DOHH2 (cell line): ENCODE results near the gene SYNE1.

Experiments
- H3F3A ChIP-seq: fragments of 200-600 bp; sonication (generic), shearing (Covaris generic); 2 replicates; pipeline ENCODE4 v1.6.0; 2016; ENCODE audit warnings: antibody characterized with exemption, mild to moderate bottlenecking; ENCODE audit not compliant: control insufficient read depth, insufficient read depth
- H3K27ac ChIP-seq: fragments of 200-600 bp; sonication (generic); 2 replicates; pipeline ENCODE4 v1.5.1; 2014; ENCODE audit warnings: low read depth, mild to moderate bottlenecking, low read length, moderate library complexity
- H3K27me3 ChIP-seq: fragments of 200-600 bp; sonication (generic); 2 replicates; pipeline ENCODE4 v1.6.1; 2014; ENCODE audit warnings: mild to moderate bottlenecking, low read length, mixed read lengths; ENCODE audit not compliant: control insufficient read depth
- H3K36me3 ChIP-seq: fragments of 200-600 bp; sonication (generic); 2 replicates; pipeline ENCODE4 v1.6.1; 2014; ENCODE audit warnings: mild to moderate bottlenecking, low read length, moderate library complexity, mixed read lengths; ENCODE audit not compliant: control insufficient read depth
- H3K4me1 ChIP-seq: fragments of 200-600 bp; sonication (generic); 2 replicates; pipeline ENCODE4 v1.6.1; 2014; ENCODE audit warnings: mild to moderate bottlenecking, low read length, mixed read lengths; ENCODE audit not compliant: control insufficient read depth
- H3K4me2 ChIP-seq: fragments of 200-600 bp; sonication (generic); 2 replicates; pipeline ENCODE4 v1.6.0; 2014; ENCODE audit warnings: mild to moderate bottlenecking, low read length, moderate library complexity
- H3K4me3 ChIP-seq: fragments of 200-600 bp; sonication (generic); 2 replicates; pipeline ENCODE4 v1.5.1; 2014; ENCODE audit warnings: mild to moderate bottlenecking, low read length, mixed read lengths
- H3K79me2 ChIP-seq: fragments of 200-600 bp; sonication (generic); 2 replicates; pipeline ENCODE4 v1.6.1; 2014; ENCODE audit warnings: mild to moderate bottlenecking, low read length, mixed read lengths; ENCODE audit not compliant: control insufficient read depth
- H3K9me2 ChIP-seq: fragments of 200-600 bp; sonication (generic); replicated peaks from 2 replicates; pipeline ENCODE4 v1.6.1; 2014; ENCODE audit warnings: mild to moderate bottlenecking, low read length, mixed read lengths; ENCODE audit not compliant: control insufficient read depth
- H3K9me3 ChIP-seq: fragments of 200-600 bp; sonication (generic); 2 replicates; pipeline ENCODE4 v1.6.1; 2014; ENCODE audit warnings: antibody characterized with exemption, low read length, mixed read lengths; ENCODE audit not compliant: control insufficient read depth, insufficient read depth
- H4K20me1 ChIP-seq: fragments of 200-600 bp; sonication (generic); 2 replicates; pipeline ENCODE4 v1.6.0; 2014; ENCODE audit warnings: low read depth, mild to moderate bottlenecking, antibody characterized with exemption, low read length, moderate library complexity; ENCODE audit not compliant: control insufficient read depth, insufficient read depth
- CTCF ChIP-seq: fragments of 200-600 bp; sonication (generic); IDR thresholded peaks from one replicate; pipeline ENCODE4 v1.5.1; 2014; ENCODE audit warnings: antibody characterized with exemption, mild to moderate bottlenecking, low read depth, low read length; ENCODE audit not compliant: poor library complexity, severe bottlenecking
- EZH2phosphoT487 ChIP-seq: fragments of 200-600 bp; sonication (generic); IDR thresholded peaks from 2 replicates; pipeline ENCODE4 v1.6.1; 2017; ENCODE audit warnings: borderline replicate concordance, mild to moderate bottlenecking, antibody characterized with exemption, low read length, moderate library complexity, mixed read lengths

Gene SYNE1

GRCh38 chr6:152632121-152632782, 4.9 kb downstream of the SYNE1 start:
- no peaks in the 10 kb centered on the region for H3K79me2 ChIP-seq
- no peaks in the 10 kb centered on the region for H3K9me3 ChIP-seq
- no peak overlapping the region for H3K27ac ChIP-seq

GRCh38 chr6:152631376-152631775, 5.8 kb downstream of the SYNE1 start:
- no peak overlapping the region for H3K4me2 ChIP-seq
- H3K27ac ChIP-seq: no peak overlapping the region
- TF ChIP-seq CTCF (no peak), EZH2phosphoT487 (no peak)
- H3K27me3 ChIP-seq: no peaks in the 10 kb centered on the region
- H3K9me3 ChIP-seq: no peaks in the 10 kb centered on the region
- no peaks in the 10 kb centered on the region for H3K9me2 ChIP-seq
- H3K79me2 ChIP-seq: no peaks in the 10 kb centered on the region
- H3K36me3 ChIP-seq: no peaks in the 10 kb centered on the region
- H3K4me3 ChIP-seq: no peak overlapping the region
- no peaks in the 10 kb centered on the region for H3K4me1 ChIP-seq
- no peaks in the 10 kb centered on the region for H4K20me1 ChIP-seq
- H3F3A ChIP-seq: no peaks in the 10 kb centered on the region

More at GRCh38 chr6:152632121-152632782, 4.9 kb downstream of the SYNE1 start:
- no peaks in the 10 kb centered on the region for H3K27me3 ChIP-seq
- H3K4me1 ChIP-seq: no peaks in the 10 kb centered on the region
- no peaks in the 10 kb centered on the region for H3K9me2 ChIP-seq
- H3F3A ChIP-seq: no peaks in the 10 kb centered on the region
- TF ChIP-seq CTCF: no peak
- no peak for TF ChIP-seq EZH2phosphoT487
- H3K36me3 ChIP-seq: no peaks in the 10 kb centered on the region
- H3K4me2 ChIP-seq: no peak overlapping the region
- H3K4me3 ChIP-seq: no peak overlapping the region
- no peaks in the 10 kb centered on the region for H4K20me1 ChIP-seq

GRCh38 chr6:152630832-152631231, 6.3 kb downstream of the SYNE1 start:
- Histone ChIP-seq H3K36me3 (no peaks in the 10 kb centered on the region), H3K27ac (no peak overlapping the region), H3K4me1 (no peaks in the 10 kb centered on the region), H3K4me3 (no peak overlapping the region), H3K9me3 (no peaks in the 10 kb centered on the region), H3K9me2 (no peaks in the 10 kb centered on the region), H3K27me3 (no peaks in the 10 kb centered on the region), H3K4me2 (no peak overlapping the region), H3F3A (no peaks in the 10 kb centered on the region), H3K79me2 (no peaks in the 10 kb centered on the region), H4K20me1 (no peaks in the 10 kb centered on the region)
- TF ChIP-seq CTCF: no peak
- no peak for TF ChIP-seq EZH2phosphoT487
